ENCODE measurements around the gene SLC4A1.
A peak's percentile ranks its signal among the peaks of the same experiment; 100 is the strongest.

SLC4A1 gene

GRCh38 chr17:44282264-44282663 is 14.3 kb upstream of the SLC4A1 start:
- DNase-seq (ENCODE audit: extremely low read depth, low read depth), result no peak

GRCh38 chr17:44281570-44281969 is 13.6 kb upstream of the SLC4A1 start:
- DNase-seq (ENCODE audit: extremely low read depth, low read depth), result no peak
- no peak for TF ChIP-seq CTCF (IDR thresholded peaks at IDR 0.05; ENCODE audit: low read depth, low read length)

More at GRCh38 chr17:44282264-44282663, 14.3 kb upstream of the SLC4A1 start:
- no peak for TF ChIP-seq CTCF (IDR thresholded peaks at IDR 0.05; ENCODE audit: low read depth, low read length)

GRCh38 chr17:44280392-44280937 is 12.5 kb upstream of the SLC4A1 start:
- DNase-seq (ENCODE audit: extremely low read depth, low read depth), result no peak
- TF ChIP-seq CTCF (IDR thresholded peaks at IDR 0.05; ENCODE audit: low read depth, low read length), result no peak

- TF ChIP-seq CTCF (IDR thresholded peaks at IDR 0.05; ENCODE audit: low read depth, low read length), result no peak
- peak; percentile 46 for DNase-seq (ENCODE audit: extremely low read depth, low read depth)
Measured at GRCh38 chr17:44279666-44280391, 11.9 kb upstream of the SLC4A1 start.

GRCh38 chr17:44279346-44279665 is 11.4 kb upstream of the SLC4A1 start:
- no peak for DNase-seq (ENCODE audit: extremely low read depth, low read depth)
- no peak for TF ChIP-seq CTCF (IDR thresholded peaks at IDR 0.05; ENCODE audit: low read depth, low read length)

GRCh38 chr17:44277976-44278375 is 10.0 kb upstream of the SLC4A1 start:
- no peak for DNase-seq (ENCODE audit: extremely low read depth, low read depth)

More at GRCh38 chr17:44277976-44278375, 10.0 kb upstream of the SLC4A1 start:
- no peak for TF ChIP-seq CTCF (IDR thresholded peaks at IDR 0.05; ENCODE audit: low read depth, low read length)

Measured in AG09319 (cell line).